NCI-H128 (cell line): ENCODE measurements around the gene IL2RG.

ENCODE experiments used
- DNase-seq: peaks from one replicate; lab custom pipeline; 2025; ENCODE audit not compliant: unreplicated experiment; lab: John Stamatoyannopoulos, UW

Gene IL2RG

GRCh38 chrX:71109051-71109450, 2.3 kb downstream of the IL2RG start:
- no peak for DNase-seq

GRCh38 chrX:71107762-71108360, 3.5 kb downstream of the IL2RG start:
- no peak for DNase-seq

DNA sequence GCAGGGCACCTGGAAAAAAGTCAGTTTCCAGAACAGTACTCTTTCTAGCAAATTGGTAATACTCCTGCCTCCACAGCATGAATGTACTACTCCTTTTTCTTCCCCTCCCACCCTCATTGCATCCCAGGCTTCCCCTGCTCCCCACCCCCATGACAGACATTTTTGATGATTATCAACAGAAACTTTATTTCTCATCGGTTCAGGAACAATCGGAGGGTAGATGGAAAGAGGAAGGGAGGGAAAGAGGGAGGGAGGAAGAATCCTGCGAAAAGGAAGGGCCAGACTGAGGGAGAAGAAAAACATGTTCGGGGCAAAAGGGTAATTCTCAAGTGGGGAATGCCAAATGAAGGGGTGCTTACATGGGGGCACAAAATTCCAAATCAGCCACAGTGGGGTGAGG, 4.1 kb downstream of the IL2RG start:
- no peak for DNase-seq

DNA sequence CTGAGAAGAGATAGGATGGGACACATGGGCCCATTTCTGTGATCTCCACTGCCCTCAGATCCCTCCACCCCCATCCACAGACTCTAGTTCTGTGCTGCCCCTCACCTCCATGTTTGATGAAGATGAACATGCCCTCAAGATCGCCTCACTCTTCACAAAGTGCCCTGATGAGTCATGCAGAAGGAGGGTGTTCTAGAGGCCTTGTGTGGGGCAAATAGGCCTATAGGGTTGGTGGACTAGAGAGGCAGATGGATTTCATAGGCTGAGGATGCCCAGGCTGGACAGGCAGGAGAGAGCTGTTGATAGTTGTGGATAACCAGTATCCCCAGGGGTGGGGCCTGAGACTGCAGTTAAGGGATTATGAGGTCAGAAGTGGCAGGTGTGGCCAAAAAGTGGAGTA, 5.0 kb downstream of the IL2RG start, which contains the start of gene CXorf65:
TSS of gene CXorf65 (minus strand) at position 314 of the 400 bp plus-strand sequence. CDS start at position 130, 184 bp downstream.
- DNase-seq: no peak

DNA sequence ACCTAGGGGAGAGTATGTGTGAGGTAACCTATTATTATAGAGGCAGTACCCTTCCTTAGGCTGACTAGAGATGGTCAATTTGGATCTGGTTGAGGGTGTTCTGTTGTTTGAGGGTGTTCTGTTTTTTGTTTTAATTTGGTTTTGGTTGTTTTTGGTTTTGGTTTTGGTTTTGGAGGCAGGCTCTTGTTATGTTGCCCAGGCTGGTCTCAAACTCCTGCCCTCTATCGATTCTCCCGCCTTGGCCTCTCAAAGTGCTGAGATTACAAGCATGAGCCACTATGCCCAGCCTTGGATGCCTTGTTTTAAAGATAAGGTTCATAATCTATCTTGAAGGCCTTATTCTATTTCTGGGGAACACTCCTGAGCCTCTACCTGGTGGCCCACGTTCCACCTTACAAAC, 5.7 kb downstream of the IL2RG start:
- DNase-seq: no peak

DNA sequence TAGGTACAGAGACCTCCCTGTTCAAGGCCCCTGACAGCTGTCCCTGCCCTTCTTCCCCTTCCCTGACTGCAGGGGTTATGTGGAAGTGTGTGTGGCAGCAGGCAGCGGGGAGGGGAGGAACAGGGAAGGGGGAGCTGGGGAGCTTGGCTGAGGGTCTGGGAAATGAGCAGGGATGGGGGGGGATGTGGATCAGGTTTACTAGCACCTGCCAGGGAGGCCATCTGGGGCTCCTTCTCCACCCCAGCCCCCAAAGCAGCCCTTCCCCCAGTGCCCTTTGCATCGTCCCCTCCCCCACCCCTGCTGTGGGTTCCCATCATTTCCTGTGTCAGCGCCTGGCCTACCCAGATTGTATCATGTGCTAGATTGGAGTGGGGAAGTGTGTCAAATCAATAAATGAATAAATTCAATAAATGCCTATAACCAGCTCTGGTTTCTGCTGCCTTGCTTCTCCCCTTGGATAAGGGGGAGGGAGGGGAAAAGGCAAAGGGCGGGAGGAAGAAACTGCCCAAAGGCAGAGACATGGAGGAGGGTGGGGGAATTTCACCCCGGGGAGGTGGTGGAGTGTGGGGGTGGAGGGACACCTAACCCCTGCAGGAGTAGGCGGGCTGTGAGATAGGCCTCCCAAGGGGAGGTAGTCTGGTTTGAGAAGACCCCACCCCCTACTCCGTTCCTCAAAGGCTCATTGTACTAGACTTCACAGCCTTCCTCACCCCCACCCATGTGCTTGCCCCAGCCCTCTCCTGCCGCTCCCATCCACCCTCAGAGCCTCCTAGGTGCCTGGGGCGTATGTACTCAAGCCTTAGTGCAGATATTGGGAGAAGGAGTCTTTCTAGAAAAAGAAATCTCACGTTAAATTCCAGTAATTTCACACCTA, 8.0 kb downstream of the IL2RG start:
- DNase-seq: no peak

DNA sequence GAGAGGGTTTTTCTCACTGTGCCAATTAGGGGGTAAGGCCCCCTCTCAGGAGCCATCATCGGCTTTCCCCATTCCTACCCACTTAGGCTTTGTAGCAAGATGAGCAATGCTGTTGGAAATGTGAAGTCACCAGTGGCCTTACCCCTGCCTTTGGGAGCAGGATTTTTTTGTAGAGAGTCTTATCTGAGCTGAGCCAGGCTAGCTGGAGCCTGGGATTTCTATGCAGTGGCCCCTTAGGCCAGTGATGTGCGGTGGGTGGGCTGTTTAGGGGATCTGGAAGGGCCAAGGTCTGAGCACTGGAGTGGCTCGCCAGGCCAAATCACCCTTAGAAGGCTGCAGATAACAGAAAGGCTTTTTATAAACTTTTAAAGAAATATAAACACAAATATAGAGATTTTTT, 9.1 kb downstream of the IL2RG start:
- DNase-seq: no peak

GRCh38 chrX:71100581-71101505, 10.5 kb downstream of the IL2RG start:
- no peak for DNase-seq

DNA sequence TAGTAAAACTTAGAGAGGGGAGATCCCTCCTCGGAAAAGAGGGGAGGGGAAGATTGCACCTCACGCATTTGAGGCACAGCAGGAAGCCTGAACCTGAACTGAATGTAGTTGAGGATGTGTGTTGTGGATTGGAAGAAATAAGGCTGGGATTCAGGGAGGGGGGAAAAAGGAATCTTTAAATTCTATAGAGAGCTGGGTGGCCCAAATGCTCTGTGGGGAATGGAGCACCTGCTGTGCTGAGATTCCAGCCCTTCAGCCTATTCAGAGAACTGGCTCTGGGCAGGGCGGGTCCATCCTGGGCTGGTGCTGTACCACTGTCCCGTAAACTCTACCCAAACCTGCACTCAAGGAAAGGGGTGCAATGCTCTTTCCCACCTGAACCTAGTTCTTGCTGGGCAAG, 11.6 kb downstream of the IL2RG start:
- no peak for DNase-seq

- DNase-seq: no peak
Measured at GRCh38 chrX:71098951-71099506, 12.3 kb downstream of the IL2RG start.

- DNase-seq: no peak
Measured at GRCh38 chrX:71098302-71098701, 13.1 kb downstream of the IL2RG start.

GRCh38 chrX:71096760-71097032, 14.7 kb downstream of the IL2RG start:
- DNase-seq: no peak

GRCh38 chrX:71095981-71096759, 15.2 kb downstream of the IL2RG start:
- no peak for DNase-seq

GRCh38 chrX:71095555-71095980, 15.8 kb downstream of the IL2RG start, which contains the start of gene FOXO4:
TSS of gene FOXO4 (plus strand) at chrX:71095851. CDS start at chrX:71096529, 678 bp downstream.
- peak; percentile 63 for DNase-seq

DNA sequence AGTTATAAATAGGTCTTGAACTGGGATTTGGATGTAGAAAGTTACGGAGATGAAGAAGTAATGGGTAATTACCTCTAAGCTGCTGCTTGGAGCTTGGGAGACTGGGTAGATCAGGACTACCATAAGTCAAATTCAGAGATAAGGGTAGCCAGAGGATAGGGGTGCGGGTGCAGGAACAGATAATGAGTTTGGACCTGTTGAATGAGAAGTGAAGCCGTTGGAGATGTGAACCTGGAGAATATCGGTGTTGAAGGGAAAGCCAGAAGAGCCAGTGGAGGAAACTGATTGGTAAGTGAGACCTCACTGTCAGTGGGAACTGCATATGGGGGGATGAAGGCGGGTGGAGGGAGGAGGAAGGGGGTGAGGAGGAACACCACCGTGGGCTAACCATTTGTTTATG, 16.3 kb downstream of the IL2RG start:
- DNase-seq: no peak

GRCh38 chrX:71091263-71091662, 20.1 kb downstream of the IL2RG start:
- no peak for DNase-seq

GRCh38 chrX:71085900-71086299, 25.5 kb downstream of the IL2RG start:
- DNase-seq: no peak

- no peak for DNase-seq
Measured at GRCh38 chrX:71082822-71083221, 28.6 kb downstream of the IL2RG start.

DNA sequence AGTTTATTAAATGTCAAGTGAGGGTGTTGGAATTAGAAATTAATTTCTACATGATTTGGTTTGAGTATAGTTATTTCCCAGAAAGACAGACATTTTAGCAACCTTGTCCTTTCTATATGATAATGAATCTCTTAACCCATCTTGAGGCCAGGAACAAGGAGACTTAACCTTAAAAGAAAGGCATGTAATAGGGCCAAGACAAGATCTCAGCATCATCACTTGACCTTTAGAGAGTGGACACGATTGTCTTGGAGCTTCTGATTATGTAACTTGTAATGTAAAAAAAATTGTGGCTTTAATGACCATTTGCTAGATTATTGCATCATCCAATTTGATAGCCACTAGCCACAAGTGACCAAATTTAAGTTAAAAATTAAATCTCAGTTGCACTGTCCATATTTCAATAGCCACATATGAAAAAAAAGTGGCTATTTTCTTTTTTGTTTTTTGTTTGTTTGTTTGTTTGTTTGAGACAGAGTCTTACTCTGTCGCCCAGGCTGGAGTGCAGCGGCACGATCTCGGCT, 29.2 kb downstream of the IL2RG start:
- DNase-seq: no peak
